ENCODE measurements around the gene LGR6.
"Not testable (repeated sequence)": the region's sequence is repeated elsewhere in the genome, so short reads cannot be mapped to it uniquely, and the experiment has no call there.

The LGR6 gene

DNA sequence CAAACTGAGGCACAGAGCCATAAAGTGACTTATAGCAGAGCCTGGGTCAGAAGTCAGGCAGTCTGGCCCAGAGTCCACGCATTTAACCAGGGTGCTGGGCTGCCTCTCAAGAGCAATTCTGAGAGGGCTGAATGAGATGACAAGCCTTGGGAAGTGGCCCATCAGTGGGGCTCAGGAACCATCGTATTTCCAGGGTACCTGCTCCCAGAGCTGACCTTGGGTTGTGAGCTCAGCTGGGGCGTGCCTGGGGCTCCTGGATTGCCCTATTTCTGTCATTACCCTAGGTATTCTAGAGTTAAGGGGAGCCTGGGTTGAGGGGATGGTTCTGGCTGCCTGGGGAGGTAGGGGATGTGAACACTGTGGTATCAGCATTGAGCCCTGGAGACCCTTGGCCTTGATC, 49.4 kb downstream of the LGR6 start:
- DNase-seq, result no peak

DNA sequence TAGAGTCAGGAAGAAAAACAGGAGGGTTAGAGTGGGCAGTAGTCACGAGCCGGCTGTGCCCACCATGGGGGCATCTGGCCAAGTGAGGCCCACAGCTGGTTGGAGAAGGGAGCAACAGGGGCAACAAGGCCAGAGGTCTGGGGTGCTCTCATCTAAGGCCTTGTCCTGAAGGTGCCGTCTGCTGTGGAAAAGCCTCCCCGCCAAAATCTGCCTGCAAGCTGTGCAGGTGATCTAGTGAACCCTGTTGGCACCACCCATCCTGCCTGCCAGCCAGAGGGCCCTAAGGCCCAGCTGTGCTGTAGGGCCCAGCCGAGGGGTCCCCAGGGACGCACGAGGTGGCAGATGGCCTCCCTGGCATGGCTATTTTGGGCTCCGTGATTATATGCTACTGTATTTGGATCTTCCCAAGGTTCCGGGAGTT, 51.3 kb downstream of the LGR6 start:
- no peak for DNase-seq

DNA sequence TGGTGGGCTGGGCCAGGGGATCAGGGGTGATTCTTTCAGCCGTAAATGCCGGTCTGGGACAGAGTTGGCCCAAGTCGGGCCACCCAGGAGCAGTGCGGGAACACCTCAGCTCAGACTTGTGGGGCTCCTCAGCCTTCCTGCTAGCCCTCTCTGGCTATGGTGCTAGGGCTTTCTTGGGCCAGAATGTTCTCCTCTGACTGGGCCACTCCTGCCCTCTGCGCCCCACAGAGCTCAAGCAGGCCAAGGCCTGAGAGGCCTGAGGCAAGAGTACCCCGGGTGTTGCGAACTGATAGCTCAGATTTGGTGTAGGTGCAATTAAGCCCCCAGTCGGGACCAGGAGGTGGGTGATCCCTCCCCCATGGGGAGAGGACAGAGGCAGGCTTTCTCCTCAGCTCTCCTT, 51.8 kb downstream of the LGR6 start:
- no peak for DNase-seq

DNA sequence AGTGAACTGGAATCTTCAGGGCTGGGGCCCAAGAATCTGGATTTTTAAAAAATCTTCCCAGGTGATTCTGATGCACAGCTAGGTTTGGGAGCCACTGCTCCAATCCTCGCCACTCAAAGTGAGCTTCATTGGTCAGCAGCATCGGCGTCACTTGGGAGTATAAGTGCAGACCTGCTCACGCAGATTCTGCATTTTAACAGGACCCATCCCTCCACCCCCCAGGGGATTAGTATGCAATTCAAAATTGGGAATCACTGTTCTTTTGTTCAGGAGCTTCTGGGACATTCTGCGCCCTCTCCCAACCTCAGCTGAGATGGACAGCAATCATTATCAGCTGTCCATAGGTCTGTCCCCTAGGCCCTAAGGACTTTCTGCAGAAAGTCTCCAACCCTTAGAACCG, 53.5 kb downstream of the LGR6 start:
- DNase-seq, result no peak

DNA sequence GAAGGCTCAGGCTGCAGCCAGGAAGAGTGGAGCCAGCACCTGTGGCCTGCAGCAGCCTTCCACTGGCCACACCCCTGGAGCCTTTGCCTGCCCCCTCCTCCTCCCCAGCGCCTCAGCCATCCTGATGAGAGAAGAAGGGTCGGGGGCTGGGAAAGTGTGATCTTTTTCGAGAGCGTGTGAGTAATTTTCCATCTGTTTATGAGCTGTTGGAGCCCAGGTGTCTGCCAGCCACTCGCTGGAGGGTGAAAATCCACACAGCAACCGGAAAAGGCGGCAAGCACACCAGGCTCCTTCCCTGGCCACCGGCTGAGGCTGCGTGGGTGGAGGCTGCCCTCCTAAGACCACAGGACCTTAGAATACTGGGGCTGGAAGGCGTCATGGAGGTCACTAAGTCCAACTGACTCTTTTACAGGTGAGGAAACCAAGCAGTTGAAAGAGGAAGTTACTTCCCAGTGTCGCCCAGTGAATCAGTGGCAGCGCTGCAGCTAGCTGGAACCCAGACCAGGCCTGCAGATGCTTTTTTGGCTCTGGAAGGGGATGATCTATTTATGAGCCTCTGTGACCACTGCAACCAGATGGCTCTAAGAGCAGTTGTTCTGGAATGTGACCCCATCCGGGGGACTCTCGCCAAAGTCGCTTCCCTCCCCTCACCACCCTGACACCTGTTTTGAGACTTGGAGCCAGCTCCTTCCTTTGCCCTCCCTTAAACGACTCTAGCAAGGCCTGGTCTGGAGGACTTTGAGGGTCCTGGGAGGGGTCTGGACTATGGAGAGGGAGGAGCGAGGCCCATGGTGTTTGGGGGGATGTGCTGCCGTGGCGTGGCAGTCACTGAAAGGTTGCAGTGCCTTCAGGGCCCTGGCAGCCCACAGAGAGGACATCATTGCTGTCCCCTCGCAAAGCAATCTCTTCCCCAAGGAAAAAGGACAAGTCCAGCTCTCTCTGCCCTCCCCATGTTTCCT, 54.5 kb downstream of the LGR6 start:
- no peak for DNase-seq

DNA sequence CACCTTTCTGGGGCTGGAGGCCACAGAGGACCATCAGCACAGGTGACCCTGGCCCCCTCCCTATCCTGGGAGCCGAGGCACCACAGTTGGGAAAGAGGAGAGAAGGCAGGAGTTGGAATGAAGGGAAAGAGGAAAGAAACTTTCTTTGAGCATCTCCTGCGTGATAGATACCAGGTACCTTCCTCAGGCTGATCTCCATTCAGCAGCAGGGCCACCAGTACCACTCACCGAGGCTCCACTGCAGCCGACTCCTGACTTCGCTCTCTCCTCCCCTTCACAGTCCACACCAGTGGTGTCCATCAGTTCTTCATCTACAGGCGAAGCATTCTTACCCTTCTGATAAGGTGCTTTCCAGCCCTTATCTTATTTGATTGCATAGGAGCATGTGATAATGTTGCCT, 55.3 kb downstream of the LGR6 start:
- DNase-seq, result no peak

DNA sequence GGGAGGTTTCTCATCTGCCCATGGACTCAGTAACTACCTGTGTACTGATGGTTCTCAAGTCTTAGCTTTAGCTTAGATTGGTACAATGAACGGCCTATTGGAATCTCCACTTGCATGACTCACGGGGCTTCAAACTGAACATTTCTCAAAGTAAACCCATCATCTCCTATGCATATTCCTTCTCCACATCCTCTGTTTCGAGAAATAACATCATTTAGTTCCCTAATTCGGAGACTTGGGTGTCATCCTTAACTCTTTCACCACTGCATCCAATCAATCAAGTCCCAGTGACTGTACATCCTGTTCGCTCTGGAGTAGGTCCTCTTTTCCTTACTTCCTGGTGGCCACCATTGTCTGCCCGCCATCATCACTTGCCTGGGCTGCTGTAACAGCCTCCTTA, 55.8 kb downstream of the LGR6 start:
- no peak for DNase-seq

DNA sequence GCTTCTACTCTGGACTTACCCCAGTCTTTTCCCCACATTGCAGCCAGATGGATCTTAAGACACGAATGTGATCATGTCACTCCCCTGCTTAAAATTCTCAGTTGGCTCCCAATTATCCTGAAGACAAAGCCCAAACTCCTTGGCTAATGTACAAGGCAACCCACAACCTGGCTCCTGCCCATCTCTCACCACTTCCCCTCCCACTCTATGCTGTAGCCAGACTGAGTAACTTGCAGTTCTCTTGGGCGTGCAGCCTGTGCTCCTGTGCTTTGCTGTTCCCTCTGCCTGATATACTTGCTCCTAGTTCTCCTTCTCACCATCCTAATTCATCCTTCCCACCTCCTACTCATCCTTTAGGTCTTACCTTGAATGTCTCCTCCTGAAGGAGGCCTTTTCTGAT, 56.2 kb downstream of the LGR6 start:
- DNase-seq, result no peak

DNA sequence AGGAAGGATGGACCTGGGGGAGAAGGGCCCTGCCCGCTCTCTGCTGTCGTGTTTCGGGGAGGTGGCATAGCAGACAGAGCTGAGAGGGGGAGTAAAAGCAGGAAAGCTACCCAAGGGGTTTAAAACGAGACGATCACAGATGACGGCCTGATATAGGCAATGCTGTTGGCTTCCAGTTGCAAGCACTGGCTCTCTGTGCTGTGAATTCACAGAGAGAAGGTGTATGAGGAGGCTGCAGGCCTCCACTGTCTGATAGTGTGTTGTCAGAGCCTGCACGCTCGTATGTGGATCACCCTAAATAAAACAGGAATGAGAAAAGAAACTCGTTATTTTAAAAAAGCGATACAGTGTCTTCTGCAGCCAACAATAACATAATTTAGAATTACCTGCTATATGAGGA, 57.4 kb downstream of the LGR6 start:
- DNase-seq, result no peak

DNA sequence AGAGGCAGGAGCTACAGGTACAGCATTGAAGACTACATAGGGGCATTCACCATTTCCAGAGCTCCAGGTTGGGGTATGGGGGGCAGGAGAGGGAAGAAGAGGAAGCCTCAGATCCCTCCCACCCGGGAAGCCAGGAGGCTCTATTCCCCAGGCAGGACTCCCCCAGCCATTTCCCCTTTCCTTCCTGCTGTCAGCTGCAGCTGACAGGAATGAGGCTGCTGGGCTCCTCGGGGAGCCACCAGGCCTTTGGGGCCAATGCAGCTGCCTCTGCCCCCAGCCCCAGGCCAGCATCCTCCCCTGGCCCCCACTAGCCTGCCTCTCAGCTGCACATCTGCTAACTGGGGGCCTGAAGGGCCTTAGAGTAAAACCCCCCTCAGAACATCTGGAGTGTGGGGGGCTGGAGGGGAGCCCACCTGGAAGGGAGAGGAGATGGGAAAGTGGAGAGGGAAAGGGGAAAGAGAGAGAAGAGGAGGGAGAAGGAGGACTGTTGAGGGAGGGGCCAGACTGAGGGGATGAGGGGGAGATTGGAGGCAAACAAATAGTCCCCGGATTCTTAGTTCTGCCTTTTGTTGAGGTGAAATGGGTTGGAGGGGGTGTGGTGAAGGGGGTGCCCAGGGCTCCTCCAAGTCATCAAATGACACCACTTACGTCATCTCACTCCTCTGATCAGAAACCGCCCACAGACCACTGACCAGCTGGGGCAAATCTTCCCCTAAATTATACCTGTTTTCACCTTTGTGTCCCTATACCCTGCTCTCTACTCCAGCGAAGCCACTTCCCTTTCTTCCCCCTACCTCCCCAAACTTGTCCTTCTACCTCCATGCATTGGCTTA, 58.0 kb downstream of the LGR6 start:
- DNase-seq, result no peak

DNA sequence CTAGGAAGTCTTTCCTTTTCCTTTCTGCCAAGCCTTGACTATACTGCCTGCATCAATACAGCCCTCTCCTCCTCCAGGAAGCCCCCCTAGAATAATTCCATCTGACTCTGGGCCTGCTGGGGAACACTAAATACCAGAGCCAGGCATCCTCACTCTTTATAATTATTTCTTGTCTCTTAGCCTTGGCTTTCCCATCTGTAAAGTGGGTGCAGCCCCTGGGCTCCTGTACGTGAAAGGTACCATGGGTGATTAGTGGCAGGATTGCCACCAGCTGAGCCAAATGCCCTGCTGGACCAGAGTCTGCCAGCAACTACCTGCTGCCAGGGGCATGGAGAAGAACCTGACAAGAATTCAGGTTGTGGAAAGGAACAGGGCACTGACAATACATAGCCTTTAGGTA, 58.7 kb downstream of the LGR6 start:
- no peak for DNase-seq

DNA sequence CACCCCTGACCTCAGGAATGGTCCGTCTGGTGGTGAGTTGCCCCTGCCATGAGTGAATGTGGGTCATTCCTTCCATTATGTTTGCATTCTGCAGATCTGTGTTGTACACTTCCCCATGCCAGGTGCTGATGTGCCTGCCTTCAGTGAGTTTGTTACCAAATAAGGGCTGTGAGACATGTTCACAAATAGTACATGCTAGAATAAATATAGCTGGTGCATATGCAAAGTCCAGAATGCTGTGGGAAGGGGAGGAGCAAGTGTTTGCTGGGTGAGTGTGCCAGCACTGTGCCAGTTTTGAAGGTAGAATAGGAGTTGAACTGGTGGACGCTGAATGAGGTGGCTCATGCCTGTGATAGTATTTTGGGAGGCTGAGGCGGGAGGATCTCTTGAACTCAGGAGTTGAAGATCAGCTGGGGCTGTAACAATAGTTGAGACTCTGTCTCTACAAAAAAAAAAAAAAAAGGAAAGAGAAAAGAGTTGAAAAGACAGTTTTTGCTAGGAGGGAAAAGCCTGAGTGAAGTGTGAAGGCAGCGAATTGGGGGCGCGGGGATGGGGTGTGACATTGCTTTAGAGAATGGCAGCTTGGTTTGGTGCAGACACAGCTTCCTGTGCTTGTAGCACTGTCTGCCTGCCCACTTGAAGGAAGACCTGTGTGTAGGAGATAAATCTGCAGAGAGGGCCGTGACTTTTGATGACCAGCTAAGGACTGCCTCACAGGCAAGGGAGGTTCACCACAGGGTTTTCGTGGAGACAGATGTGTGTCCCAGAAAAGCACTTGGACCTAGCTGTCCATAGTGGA, 61.1 kb downstream of the LGR6 start:
- no peak for DNase-seq

DNA sequence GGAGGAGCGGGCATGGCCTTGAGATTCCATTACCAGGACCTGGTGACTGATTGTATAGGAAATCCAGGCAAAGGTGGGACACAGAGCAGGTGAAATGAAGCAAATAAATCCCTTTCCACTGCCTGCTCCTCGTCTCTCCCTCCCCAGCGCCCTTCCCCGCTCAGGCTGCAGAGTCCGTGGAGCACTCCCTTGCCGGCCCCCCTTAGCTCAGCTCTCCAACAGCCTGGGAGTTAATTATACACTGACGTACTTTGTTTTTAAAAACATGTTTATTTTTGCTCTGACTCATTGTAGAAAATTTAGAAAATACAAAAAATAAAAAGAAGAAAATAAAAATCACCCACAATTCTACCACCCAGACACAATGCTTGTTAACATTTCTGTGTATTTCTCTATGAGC, 61.7 kb downstream of the LGR6 start:
- no peak for DNase-seq

DNA sequence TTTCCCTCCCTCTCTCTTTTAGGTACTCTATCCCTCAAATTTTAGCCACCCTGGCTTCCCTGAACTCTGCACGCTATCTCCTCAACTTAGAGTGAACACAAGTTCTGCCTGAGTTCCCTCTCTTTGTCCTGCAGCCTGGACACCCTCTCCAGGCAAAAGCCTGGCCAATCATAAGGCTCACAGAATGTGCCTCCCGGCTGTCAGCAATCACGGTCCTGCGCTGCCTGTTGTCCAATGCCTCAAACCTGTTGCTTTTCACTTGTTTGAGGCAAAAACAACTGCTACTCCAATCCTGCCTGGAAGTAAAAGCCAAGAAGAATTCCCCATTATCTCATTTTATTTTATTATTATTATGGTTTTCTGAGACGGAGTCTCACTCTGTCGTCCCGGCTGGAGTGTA, 66.1 kb downstream of the LGR6 start:
- no peak for DNase-seq

DNA sequence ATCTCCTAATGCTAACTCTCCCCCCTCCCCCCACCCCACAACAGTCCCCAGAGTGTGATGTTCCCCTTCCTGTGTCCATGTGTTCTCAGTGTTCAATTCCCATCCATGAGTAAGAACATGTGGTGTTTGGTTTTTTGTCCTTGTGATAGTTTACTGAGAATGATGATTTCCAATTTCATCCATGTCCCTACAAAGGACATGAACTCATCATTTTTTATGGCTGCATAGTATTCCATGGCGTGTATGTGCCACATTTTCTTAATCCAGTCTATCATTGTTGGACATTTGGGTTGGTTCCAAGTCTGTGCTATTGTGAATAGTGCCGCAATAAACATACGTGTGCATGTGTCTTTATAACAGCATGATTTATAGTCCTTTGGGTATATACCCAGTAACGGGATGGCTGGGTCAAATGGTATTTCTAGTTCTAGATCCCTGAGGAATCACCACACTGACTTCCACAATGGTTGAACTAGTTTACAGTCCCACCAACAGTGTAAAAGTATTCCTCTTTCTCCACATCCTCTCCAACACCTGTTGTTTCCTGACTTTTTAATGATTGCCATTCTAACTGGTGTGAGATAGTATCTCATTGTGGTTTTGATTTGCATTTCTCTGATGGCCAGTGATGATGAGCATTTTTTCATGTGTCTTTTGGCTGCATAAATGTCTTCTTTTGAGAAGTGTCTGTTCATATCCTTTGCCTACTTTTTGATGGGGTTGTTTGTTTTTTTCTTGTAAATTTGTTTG, 67.8 kb downstream of the LGR6 start:
- DNase-seq, result not testable (repeated sequence)

DNA sequence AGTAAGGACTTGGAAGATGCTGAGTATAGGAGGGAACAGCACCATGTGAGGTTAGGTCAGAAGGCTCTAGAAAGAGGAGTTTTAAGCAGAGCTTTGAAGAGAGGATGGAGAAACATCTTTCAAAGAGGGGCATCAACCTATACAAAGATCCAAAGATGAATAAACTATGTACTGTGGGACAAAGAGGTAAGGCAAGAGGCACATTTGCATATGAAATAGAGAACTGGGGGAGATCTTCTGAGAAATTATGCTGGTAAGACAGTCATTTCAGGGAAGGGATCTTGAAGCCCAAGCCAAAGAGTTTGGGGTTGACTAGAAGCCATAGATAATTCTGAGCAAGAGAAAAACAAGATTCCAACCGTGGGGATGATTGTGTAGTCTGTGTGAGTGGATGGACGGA, 70.0 kb downstream of the LGR6 start:
- DNase-seq, result no peak

DNA sequence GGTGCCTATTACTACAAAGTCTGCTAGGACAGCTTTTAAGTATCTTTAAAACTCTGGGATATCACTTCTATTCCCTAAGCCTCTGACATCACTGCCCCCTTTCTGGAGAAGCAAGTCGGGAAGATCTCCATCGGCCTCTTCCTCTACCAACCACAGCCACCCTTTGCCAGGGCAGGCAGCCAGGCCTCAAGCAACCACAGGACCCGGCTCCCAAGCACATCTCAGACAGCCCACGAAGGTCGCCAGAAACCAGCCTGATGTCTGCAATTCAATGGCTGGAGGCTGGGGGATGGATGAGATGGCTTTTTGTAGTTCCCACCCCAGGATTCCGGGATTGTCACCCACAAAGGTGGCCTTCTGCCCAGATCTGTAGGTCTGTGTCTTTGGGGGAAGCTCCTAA, 70.7 kb downstream of the LGR6 start:
- DNase-seq, result no peak

DNA sequence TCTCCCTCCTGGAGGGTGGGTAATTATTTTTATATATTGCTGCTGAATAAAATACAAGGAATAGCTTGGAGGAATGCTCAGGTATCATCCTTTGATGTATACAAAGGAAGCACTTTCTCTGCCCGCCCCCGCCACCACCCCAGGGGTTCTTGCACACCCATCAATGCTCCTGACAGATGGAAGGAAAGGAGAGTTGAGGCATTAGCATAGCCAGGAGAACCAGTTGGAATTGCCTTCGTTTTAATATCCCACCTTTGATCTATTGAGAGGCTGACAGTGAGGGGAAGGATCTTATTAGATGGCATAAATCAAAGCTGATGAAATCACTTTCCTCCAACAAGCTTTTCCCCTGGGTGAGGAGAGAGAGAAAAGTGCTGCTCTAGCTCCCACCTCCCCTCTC, 71.1 kb downstream of the LGR6 start:
- DNase-seq, result no peak

DNA sequence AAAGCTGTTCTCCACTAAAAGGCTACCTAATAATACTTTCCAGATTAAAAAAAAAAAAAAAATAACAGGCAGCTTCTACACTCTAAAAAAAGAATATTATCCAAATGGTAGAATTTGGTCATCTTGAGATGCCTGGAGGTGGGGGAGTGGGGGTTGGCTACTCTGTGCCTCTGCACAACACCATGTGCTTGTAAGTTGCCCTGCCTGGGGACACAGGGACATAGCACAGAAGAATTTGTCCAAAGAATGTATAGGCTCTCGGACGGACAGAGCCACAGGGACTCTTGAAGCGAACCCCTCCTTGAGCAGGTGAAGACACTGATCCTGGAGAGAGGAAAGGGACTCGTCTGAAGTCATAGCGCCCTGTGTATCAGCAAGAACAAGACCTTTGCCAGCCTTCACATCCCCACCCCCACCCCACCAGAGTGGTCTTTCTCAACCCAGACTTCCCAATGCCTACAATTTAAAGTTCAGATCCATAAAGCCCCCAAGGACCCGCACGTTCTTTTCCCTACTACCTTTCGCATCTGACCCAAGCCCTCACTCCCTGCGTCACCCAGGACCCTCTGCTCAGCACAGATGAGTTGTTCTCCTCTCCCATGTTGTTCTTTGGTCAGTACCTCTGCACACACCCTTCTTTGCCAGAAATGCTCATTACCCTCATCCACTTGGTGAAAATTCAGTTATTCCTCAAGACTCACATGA, 72.6 kb downstream of the LGR6 start:
- DNase-seq, result no peak

DNA sequence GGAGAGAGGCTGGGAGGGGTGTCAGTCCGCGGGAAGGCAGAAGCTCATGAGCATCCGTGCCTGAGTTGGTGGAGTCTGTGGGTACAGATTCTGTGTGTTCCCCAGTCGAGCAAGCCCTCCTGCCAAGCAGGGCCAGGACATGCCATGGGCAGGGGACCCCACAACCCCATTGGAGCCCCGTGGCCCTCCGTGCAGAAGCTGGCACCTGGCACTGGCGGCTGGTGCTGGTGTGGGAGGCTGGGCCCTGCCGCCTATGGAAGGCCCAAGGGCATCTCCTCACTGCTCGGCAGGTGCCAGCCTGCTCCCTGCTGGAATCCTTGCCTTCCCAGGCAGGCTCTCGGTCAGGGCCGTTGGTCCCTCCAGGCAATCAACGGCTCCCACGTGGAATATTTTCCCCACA, 74.4 kb downstream of the LGR6 start:
- DNase-seq, result no peak

DNA sequence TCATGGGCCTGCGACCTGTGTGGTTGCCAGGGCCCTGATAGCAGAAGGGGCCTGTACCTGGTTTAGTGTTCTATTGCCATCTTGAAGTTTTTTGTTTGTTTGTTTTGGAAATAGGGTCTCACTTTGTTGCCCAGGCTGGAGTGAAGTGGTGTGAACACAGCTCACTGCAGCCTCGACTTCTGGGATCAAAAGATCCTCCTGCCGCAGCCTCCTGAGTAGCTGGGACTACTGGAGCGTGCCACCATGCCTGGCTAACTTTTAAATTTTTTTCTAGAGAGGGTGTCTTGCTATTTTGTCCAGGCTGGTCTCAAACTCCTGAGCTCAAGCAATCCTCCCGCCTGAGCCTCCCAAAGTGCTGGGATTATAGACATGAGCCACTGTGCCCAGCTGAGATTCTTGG, 75.2 kb downstream of the LGR6 start:
- no peak for DNase-seq

DNA sequence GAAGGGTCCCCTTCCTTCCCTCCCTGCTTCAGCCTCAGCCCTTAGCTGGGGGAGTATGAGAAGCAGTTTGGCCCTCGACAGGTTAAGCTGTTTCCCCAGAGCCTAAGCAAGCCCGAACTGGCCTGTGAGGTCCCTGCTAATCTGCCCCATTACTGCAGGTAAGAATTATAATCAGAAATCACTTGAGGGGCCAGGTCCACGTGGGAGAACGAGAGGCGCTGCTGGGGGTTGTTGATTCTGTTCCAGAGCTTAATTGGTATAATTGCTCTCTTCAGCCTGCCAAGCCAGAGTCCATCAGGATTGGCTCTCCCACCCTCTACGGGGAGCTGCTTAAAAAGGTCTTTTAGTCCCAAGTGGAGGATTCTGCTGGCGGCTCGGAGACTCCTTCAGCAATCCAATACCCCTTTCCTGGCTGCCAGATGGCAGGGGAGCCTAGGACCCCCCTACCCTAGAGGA, 77.3 kb downstream of the LGR6 start:
- DNase-seq, result no peak

Measured in activated effector memory CD4-positive, alpha-beta T cell treated with Interleukin-2 at 50 U/mL for 16 hours (primary cell).